RWPE2 (cell line): Measurements from ENCODE around the gene ECM2.

Source experiments
- ATAC-seq: fragments of 200-7000 bp; cut with Tn5 transposase; 3 replicates; pipeline ENCODE4 v1.9.1; 2021; ENCODE audit warnings: low read depth
- DNase-seq: peaks from one replicate; pipeline ENCODE4 v3.0.0-alpha.2; 2020; ENCODE audit warnings: low spot score
- H3K27ac ChIP-seq: fragments of 450-650 bp; 2 replicates; pipeline ENCODE4 v1.5.1; 2017; ENCODE audit warnings: mild to moderate bottlenecking; ENCODE audit not compliant: poor library complexity, severe bottlenecking
- H3K27me3 ChIP-seq: fragments of 250-450 bp; sonication (Bioruptor Pico); 2 replicates; pipeline ENCODE4 v1.5.1; 2021; ENCODE audit warnings: mild to moderate bottlenecking, moderate library complexity; ENCODE audit not compliant: insufficient read depth, poor library complexity, severe bottlenecking
- H3K36me3 ChIP-seq: fragments of 250-450 bp; sonication (Bioruptor Pico); 2 replicates; pipeline ENCODE4 v1.5.1; 2020; ENCODE audit warnings: low read depth, mild to moderate bottlenecking, moderate library complexity
- H3K4me1 ChIP-seq: fragments of 250-450 bp; sonication (Bioruptor Pico); 2 replicates; pipeline ENCODE4 v1.5.1; 2021; ENCODE audit warnings: mild to moderate bottlenecking, moderate library complexity; ENCODE audit not compliant: insufficient read depth, poor library complexity, severe bottlenecking
- H3K4me3 ChIP-seq: fragments of 250-450 bp; sonication (Bioruptor Pico); 2 replicates; pipeline ENCODE4 v1.5.1; 2021; ENCODE audit warnings: mild to moderate bottlenecking, moderate library complexity; ENCODE audit not compliant: severe bottlenecking
- H3K9me3 ChIP-seq: fragments of 250-450 bp; sonication (Bioruptor Pico); 2 replicates; pipeline ENCODE4 v1.5.1; 2021; ENCODE audit warnings: mild to moderate bottlenecking, moderate library complexity; ENCODE audit not compliant: severe bottlenecking
- CTCF ChIP-seq: fragments of 450-650 bp; IDR thresholded peaks from one replicate; pipeline ENCODE4 v1.5.1; 2017; ENCODE audit warnings: mild to moderate bottlenecking, moderate library complexity; ENCODE audit not compliant: poor library complexity, severe bottlenecking

ECM2 gene

GRCh38 chr9:92467041-92467440 lies 68.7 kb downstream of the ECM2 start:
- Histone ChIP-seq H3K4me3 (no peak overlapping the region), H3K27ac (no peak overlapping the region), H3K27me3 (no peaks in the 10 kb centered on the region), H3K36me3 (no peaks in the 10 kb centered on the region), H3K4me1 (peaks cover 5% of the 10 kb centered on the region), H3K9me3 (no peaks in the 10 kb centered on the region)
- no peak for TF ChIP-seq CTCF
- no peak for DNase-seq
- ATAC-seq = no peak

- Histone ChIP-seq H3K9me3 (no peaks in the 10 kb centered on the region), H3K4me3 (no peak overlapping the region), H3K4me1 (peaks cover 5% of the 10 kb centered on the region), H3K36me3 (no peaks in the 10 kb centered on the region), H3K27me3 (no peaks in the 10 kb centered on the region), H3K27ac (no peak overlapping the region)
- ATAC-seq (peak; percentile 84), DNase-seq (no peak)
- TF ChIP-seq CTCF = no peak
These were observed 71.8 kb downstream of the ECM2 start for GRCh38 chr9:92463984-92464383.

GRCh38 chr9:92463387-92463786 lies 72.4 kb downstream of the ECM2 start:
- Histone ChIP-seq H3K27ac (no peak overlapping the region), H3K9me3 (no peaks in the 10 kb centered on the region), H3K27me3 (no peaks in the 10 kb centered on the region), H3K36me3 (no peaks in the 10 kb centered on the region), H3K4me3 (no peak overlapping the region), H3K4me1 (peaks cover 5% of the 10 kb centered on the region)
- TF ChIP-seq CTCF = no peak
- ATAC-seq (no peak), DNase-seq (no peak)

- Histone ChIP-seq H3K27me3 (no peaks in the 10 kb centered on the region), H3K4me3 (no peak overlapping the region), H3K9me3 (no peaks in the 10 kb centered on the region), H3K36me3 (no peaks in the 10 kb centered on the region), H3K27ac (no peak overlapping the region), H3K4me1 (no peaks in the 10 kb centered on the region)
- no peak for TF ChIP-seq CTCF
- DNase-seq (no peak), ATAC-seq (no peak)
These were observed 78.2 kb downstream of the ECM2 start for GRCh38 chr9:92457576-92457975.

GRCh38 chr9:92455217-92455616 lies 80.6 kb downstream of the ECM2 start:
- H3K27me3 ChIP-seq = no peaks in the 10 kb centered on the region
- H3K27ac ChIP-seq = no peak overlapping the region
- H3K36me3 ChIP-seq = no peaks in the 10 kb centered on the region
- DNase-seq = no peak
- ATAC-seq = peak; percentile 38; the same call in 1 of the 3 replicates
- peak; percentile 60 for TF ChIP-seq CTCF
- H3K4me1 ChIP-seq = no peaks in the 10 kb centered on the region
- no peaks in the 10 kb centered on the region for H3K9me3 ChIP-seq
- no peak overlapping the region for H3K4me3 ChIP-seq
